ENCODE results near the gene TTLL1. TPM values are rescaled to one million over a fixed set of nuclear protein-coding genes. Genes with fewer than 3 reads are reported as not detected.

Gene TTLL1
- total RNA-seq, 1 experiment from 2014 or later = 4.3 TPM

DNA sequence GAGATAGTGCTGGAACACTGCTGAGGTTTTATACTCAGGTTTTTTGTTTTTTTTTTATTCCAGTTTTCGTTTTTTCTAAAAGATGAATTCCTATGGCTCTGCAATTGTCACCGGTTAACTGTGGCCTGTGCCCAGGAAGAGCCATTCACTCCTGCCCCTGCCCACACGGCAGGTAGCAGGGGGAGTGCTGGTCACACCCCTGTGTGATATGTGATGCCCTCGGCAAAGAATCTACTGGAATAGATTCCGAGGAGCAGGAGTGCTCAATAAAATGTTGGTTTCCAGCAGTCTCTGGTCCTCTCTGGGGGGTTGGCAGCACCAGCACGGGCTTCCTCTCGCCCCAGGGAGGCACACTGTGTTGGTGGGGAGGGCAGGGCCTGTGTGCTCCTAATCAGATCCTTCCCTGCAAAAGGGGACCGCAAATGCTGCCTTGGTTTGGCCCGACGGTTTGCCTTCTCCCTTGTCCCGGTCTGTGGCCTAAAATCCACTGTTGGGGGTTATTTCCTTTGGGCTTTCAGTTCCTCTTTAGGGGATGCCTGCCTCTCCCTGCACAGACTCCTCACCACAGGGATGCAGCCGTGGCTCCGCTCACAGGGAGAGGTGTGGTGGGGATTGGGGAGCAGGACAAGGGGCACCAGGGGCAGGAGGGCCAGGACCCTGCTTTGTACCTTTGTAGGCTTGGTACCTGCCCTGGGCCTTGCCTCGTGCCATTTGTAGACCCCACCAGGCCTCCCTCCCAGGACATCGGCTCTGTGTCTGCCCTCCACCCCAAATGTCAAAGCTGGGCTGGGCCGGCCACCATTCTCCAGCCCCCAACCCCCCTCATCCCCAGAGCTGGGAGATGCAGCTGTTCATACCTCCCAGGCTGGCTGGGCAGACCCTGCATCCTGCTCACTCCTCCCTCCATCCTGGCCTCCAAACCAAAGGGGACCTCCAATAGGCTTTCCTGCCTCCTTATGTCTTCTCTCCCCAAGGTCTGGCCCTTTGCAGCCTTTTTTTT, 40.5 kb upstream of the TTLL1 start:
- TF ChIP-seq TCF7L2 (IDR thresholded peaks at IDR 0.05; ENCODE audit: borderline replicate concordance, extremely low read depth, insufficient read depth, insufficient read length) = no peak
- peak; percentile 50; the same call in 1 of the 2 replicates for TF ChIP-seq POLR2AphosphoS5 (IDR thresholded peaks at IDR 0.05; ENCODE audit: low read depth, low read length)
- TF ChIP-seq RAD21 (IDR thresholded peaks at IDR 0.05; ENCODE audit: low read depth) = no peak
- Histone ChIP-seq H2AFZ (ENCODE audit: low read depth, low read length, poor library complexity, severe bottlenecking) (no peak overlapping the region), H3K9ac (ENCODE audit: low read length) (peak overlapping the region; percentile 93), H3K4me3 (replicated peaks in 1 of 2; ENCODE audit: low read depth in 1 of 2, low read length in 2 of 2) (no peak overlapping the region; a peak in 1 of 4 replicates), H3K27me3 (ENCODE audit: insufficient read depth, low read length) (no peaks in the 10 kb centered on the region), H3K4me2 (ENCODE audit: low read length) (peak overlapping the region; percentile 99), H4K20me1 (ENCODE audit: insufficient read depth) (no peaks in the 10 kb centered on the region), H3K9me3 (ENCODE audit: control insufficient read depth in 1 of 2, insufficient read depth in 1 of 2, low read depth in 1 of 2, low read length in 2 of 2) (no peaks in the 10 kb centered on the region; a peak in 1 of 4 replicates), H3K27ac (ENCODE audit: low read depth, low read length) (peak overlapping the region; percentile 99), H3K9me2 (ENCODE audit: insufficient read depth) (no peaks in the 10 kb centered on the region), H3K4me1 (ENCODE audit: control insufficient read depth in 1 of 2, insufficient read depth in 2 of 2, low read length in 2 of 2) (peaks cover 35 to 54% of the 10 kb centered on the region in 2 experiments), H3K36me3 (ENCODE audit: control insufficient read depth in 1 of 2, insufficient read depth in 2 of 2, low read length in 2 of 2) (peaks cover 15 to 24% of the 10 kb centered on the region in 2 experiments), H3K79me2 (ENCODE audit: insufficient read depth, low read length) (peaks cover 43% of the 10 kb centered on the region)
- no peak for DNase-seq (ENCODE audit: low read depth, low spot score)
- RAD21 ChIA-PET (ENCODE audit: low non-redundant PET in 1 of 2, low total read pairs in 2 of 2, uncharacterized antibody in 2 of 2, unreplicated experiment in 2 of 2) = no interaction called here
- BruUV-seq (replicated peaks) = no TSS peak
- POLR2A ChIA-PET = interaction anchor here (0.6 kb wide), 1 partner anchor 73 kb away, joined by 4 read pairs; no protein-coding TSS in a partner anchor
- CTCF ChIA-PET = interaction anchor here (0.5 to 0.7 kb wide), 2 partner anchors 18 to 38 kb away, joined by 3 to 5 read pairs; no protein-coding TSS in a partner anchor
- intact Hi-C loops (cut with micrococcal nuclease) = no loop called here
- no peak for ATAC-seq

DNA sequence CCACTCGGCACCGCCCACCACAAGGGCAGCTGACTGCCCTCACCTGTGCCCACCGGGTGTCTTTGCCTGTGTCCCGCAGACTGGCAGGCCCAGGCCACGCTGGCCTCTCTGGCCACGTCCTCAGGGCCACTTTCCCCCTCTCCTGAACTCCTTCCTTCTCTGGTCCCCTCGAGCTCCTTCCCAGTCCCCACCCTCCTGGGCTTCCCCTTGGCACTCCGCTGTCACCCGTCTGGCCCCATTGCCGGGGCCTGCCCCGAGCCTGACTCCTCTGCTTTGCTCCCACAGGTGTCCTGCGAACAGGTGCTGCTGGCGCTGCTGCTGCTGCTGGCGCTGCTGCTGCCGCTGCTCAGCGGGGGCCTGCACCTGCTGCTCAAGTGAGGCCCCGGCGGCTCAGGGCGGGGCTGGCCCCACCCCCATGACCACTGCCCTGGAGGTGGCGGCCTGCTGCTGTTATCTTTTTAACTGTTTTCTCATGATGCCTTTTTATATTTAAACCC, 39.8 kb upstream of the TTLL1 start:
- TF ChIP-seq POLR2AphosphoS5 (IDR thresholded peaks at IDR 0.05; ENCODE audit: low read depth, low read length) = peak; percentile 10; the same call in 1 of the 2 replicates
- TF ChIP-seq CEBPB (IDR thresholded peaks at IDR 0.05; ENCODE audit: low read depth) = no peak
- TF ChIP-seq, protein P1, sequence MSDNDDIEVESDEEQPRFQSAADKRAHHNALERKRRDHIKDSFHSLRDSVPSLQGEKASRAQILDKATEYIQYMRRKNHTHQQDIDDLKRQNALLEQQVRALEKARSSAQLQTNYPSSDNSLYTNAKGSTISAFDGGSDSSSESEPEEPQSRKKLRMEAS (IDR thresholded peaks at IDR 0.05) = no peak
- no peak for TF ChIP-seq ELF1 (IDR thresholded peaks at IDR 0.05; ENCODE audit: borderline replicate concordance, low read depth)
- TF ChIP-seq CBX3 (IDR thresholded peaks at IDR 0.05; ENCODE audit: low read depth) = no peak
- TF ChIP-seq EGR1 (IDR thresholded peaks at IDR 0.05; ENCODE audit: low read depth) = no peak
- intact Hi-C loops (cut with micrococcal nuclease) = no loop called here
- no peaks in the 10 kb centered on the region for H3K9me2 ChIP-seq (ENCODE audit: insufficient read depth)
- peak overlapping the region; percentile 99 for H3K27ac ChIP-seq (ENCODE audit: low read depth, low read length)
- H3K79me2 ChIP-seq (ENCODE audit: insufficient read depth, low read length) = peaks cover 40% of the 10 kb centered on the region
- DNase-seq (ENCODE audit: low read depth, low spot score) = no peak
- H4K20me1 ChIP-seq (ENCODE audit: insufficient read depth) = no peaks in the 10 kb centered on the region
- H3K4me3 ChIP-seq (replicated peaks in 1 of 2; ENCODE audit: low read depth in 1 of 2, low read length in 2 of 2) = peak overlapping the region; percentile 71 to 76
- no peaks in the 10 kb centered on the region for H3K27me3 ChIP-seq (ENCODE audit: insufficient read depth, low read length)
- H3K4me2 ChIP-seq (ENCODE audit: low read length) = peak overlapping the region; percentile 99
- H3K4me1 ChIP-seq (ENCODE audit: control insufficient read depth in 1 of 2, insufficient read depth in 2 of 2, low read length in 2 of 2) = peaks cover 35 to 54% of the 10 kb centered on the region in 2 experiments
- CTCF ChIA-PET = interaction anchor here (0.6 kb wide), 1 partner anchor 447 kb away, joined by 5 read pairs; no protein-coding TSS in a partner anchor
- POLR2A ChIA-PET = interaction anchor here (0.6 kb wide), 1 partner anchor 72 kb away, joined by 4 read pairs; no protein-coding TSS in a partner anchor
- H3K9me3 ChIP-seq (ENCODE audit: control insufficient read depth in 1 of 2, insufficient read depth in 1 of 2, low read depth in 1 of 2, low read length in 2 of 2) = no peaks in the 10 kb centered on the region
- H3K9ac ChIP-seq (ENCODE audit: low read length) = peak overlapping the region; percentile 93
- no peak overlapping the region for H2AFZ ChIP-seq (ENCODE audit: low read depth, low read length, poor library complexity, severe bottlenecking)
- RAD21 ChIA-PET (ENCODE audit: low non-redundant PET in 1 of 2, low total read pairs in 2 of 2, uncharacterized antibody in 2 of 2, unreplicated experiment in 2 of 2) = no interaction called here
- peaks cover 8 to 17% of the 10 kb centered on the region in 2 experiments for H3K36me3 ChIP-seq (ENCODE audit: control insufficient read depth in 1 of 2, insufficient read depth in 2 of 2, low read length in 2 of 2)
- ATAC-seq = no peak
- BruUV-seq (replicated peaks) = no TSS peak
